NCI-H748 (cell line): ENCODE measurements around the gene NEUROD4.
"Not testable (repeated sequence)": the region's sequence is repeated elsewhere in the genome, so short reads cannot be mapped to it uniquely, and the experiment has no call there.

Source experiments
- DNase-seq: peaks from one replicate; lab custom pipeline; 2025; ENCODE audit not compliant: unreplicated experiment; lab: John Stamatoyannopoulos, UW

The NEUROD4 gene, protein sequence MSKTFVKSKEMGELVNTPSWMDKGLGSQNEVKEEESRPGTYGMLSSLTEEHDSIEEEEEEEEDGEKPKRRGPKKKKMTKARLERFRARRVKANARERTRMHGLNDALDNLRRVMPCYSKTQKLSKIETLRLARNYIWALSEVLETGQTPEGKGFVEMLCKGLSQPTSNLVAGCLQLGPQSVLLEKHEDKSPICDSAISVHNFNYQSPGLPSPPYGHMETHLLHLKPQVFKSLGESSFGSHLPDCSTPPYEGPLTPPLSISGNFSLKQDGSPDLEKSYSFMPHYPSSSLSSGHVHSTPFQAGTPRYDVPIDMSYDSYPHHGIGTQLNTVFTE

DNA sequence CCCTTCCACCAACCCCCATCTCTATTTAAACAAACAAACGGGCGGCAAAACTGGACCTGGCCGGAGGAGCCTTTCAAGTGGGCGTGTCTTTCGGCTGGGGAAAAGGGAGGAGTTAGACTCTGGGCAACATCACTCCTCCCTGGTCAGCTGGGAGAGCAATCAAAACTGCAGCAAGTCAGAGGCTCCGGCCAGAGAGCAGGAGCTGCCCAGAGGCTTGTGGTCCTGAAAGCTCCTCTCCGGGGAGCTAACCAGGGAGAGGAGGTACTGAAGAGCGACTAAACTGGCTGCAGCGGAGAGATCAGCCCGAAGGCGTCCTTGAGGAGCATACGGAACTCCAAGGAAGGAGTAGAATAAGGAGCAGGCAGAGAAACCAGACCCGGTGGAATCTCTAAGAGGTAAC, at the start of gene NEUROD4:
Gene NEUROD4 (plus strand): TSS at position 191 of the 400 bp plus-strand sequence. CDS start 6,466 bp downstream, outside the sequence.
- DNase-seq = peak; percentile 84

DNA sequence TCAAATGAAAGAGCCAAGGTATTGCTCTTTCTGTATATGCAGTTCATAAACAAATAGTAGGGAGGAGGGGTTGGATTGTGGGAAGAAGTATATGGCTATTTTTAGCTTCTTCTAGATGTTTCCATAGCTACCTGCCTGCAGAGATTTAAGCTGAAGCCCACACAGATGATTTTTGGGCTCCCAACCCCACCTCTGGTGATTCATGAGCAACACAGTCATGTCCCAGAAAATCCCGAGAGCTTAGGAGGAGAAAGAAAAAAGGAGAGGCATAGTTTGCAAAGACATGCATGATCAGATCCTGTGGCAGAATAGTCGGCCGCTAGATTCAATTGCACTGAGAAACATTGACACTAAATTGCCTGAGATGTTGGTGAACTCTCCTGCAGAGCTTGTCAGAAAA, 49.0 kb upstream of the NEUROD4 start:
- no peak for DNase-seq

DNA sequence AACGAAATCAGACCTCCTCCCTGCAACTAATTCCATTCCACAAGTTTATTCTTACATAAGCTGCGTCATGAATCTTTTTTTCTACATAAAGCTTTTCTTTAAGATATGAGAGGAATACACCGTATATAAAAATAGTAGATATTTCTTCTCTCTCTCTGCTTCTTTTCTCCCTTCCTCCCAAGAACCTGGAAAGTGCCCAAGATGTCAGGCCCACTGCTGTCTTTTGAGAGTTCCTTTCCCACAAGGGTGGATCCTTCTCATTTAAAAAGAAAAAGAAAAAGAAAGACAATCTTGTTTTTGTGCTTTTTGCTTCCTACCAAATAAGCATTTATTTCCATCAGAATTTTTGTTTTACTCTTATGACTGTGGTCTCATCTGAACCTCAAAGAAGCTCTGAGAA, 46.2 kb upstream of the NEUROD4 start:
- no peak for DNase-seq

DNA sequence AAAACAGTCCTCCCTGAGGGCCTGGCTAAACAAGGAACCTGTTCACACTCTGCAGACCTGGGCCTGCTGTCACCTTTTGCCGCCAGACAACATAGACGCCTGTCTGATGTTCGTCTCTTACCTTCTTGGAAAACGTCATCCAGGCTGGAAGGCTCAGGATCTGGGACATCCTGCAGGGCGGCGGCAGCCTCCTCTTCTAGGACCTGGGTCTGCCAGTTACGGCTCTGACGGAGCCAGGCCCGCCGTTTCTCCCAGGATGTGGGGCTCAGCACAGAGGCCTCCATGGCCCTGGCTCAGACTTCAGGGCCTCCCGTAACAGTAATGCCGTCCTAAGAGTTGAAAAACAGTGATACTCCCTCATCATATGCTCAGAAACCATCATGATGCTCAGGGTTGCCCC, 45.5 kb upstream of the NEUROD4 start:
- DNase-seq = no peak

DNA sequence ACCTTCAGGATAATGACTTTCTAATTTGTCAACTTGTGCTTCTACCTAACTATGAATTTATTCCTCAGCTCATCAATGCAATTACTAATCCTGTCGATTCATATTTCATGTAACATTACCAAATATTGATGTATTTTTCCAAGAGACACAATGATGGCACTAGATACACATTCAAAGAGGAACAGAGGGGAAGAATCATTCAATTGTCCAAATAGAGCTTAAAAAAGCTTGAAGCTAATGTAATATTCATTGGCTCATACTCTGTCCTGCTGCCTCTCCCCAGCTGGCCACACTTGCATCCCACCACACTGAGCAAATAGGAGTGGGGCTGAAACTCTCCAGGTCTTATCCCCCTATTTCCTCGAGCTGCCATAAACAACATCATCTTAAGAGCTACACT, 44.5 kb upstream of the NEUROD4 start:
- DNase-seq = no peak

DNA sequence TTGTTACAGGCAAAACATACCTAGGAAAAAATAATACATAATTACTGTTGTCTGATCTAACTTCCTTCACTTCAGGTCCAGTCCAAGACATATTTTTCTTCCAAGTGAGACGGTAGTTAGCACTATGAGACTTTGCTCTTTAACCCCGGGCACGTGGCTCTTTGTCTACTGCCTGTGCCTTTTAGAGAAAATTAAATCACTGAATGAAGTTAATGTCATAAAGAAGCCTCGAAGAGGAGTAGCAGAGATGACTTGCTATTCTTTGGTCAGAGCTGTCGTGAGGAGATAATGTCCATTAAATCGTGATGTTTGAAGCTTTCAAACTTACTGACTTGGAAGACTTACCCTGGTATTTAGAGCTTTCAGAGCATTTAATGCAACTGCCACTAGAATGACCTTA, 43.9 kb upstream of the NEUROD4 start:
- DNase-seq = no peak

DNA sequence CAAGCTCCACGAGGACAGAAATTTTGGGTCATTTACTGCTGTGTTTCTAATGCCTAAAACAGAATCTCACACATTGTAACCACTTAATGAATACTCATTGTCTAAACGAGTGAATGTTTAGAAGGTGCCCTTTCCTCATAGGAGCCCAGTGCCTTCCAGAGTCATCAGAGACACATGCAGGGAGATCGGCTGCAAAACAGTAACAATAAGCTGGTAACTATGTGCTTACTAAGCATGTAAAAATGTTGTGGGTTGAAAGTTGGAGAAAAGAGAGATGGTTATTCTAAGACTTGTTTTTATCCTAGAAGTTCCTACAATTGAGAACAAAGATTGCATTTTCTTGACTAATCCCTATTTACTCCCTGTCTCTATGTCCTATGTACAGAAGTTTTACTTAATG, 42.6 kb upstream of the NEUROD4 start:
- no peak for DNase-seq

DNA sequence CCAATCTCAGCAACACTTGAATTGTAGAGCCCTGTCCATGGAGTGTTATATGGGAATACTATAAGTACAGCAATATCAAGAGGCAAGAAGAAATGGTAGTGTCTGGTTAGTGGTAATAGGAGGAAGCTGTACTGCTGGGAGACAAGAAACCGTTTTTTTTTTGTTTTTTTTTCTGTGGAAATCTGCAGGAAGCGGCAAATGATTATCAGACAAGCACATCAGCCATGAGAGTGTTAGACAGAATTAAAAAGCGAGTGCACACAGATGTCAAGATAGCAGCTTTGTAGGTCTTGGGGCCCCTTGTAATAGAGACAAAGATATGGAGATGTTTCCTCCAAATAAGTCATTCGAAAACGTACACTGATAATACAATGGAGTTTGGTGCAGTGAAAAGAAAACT, 41.9 kb upstream of the NEUROD4 start:
- DNase-seq = no peak

DNA sequence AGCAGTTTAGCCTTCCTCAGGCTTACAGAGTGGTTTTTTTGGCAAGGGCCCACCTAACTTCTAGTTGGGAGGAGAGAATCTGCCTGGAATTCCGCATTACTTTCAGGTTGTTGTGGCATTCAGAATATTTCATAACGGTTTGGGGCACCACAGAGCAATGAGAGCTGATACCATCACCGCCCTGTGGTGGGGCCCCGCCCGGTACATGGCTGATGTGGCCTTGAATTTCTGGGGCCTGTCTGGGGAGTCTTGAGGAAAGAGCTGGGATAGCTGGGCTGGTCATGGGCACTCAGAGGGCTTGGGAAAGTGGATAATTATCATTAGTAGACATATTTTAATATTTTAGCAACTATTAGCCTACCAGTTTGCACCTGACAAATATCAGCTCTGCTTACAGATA, 39.4 kb upstream of the NEUROD4 start:
- no peak for DNase-seq

DNA sequence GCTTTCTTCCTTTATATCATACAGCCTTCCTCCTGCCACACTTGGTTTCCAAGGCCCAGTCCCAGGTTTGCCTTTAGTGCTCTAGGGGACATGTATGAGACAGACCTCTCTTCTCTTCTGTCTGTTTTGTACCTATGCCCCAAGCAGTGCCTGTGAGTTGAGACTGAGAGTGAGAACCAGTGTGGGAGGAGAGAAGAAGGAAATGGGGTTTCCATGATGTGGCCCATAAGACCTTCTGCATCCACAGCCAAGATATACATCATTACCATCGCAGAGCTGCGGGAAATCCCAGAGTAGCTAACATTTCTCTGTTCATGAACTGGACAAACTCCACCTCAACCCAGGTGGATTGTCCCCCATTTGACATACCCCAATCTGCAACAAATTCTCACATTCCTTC, 38.0 kb upstream of the NEUROD4 start:
- DNase-seq = no peak

DNA sequence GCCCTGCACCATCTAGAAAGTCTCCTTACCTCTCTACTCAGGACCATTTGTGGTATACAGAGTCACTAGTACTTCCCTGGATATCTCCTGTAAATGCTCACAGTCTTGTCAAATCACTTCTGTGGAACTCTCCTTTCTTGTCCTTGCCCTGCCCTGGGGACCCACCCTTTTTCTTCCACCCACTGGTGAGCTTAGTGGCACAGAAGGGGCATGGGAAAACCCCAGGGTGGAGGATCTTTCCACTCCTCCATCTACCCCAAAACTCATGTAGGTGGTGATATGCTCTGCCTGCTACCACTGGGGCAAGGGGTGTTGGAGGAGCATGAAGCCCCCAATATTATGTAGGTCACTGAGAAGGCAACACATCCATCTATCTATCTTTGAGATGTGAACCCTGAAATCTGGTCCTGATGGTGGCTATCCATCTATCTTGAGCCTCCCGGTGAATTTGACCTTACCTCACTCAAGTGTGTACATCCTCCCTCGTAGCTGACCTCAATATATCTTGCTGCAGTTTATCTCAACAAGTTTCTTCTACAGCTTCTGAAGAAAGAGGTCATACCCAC, 36.2 kb upstream of the NEUROD4 start:
- no peak for DNase-seq

DNA sequence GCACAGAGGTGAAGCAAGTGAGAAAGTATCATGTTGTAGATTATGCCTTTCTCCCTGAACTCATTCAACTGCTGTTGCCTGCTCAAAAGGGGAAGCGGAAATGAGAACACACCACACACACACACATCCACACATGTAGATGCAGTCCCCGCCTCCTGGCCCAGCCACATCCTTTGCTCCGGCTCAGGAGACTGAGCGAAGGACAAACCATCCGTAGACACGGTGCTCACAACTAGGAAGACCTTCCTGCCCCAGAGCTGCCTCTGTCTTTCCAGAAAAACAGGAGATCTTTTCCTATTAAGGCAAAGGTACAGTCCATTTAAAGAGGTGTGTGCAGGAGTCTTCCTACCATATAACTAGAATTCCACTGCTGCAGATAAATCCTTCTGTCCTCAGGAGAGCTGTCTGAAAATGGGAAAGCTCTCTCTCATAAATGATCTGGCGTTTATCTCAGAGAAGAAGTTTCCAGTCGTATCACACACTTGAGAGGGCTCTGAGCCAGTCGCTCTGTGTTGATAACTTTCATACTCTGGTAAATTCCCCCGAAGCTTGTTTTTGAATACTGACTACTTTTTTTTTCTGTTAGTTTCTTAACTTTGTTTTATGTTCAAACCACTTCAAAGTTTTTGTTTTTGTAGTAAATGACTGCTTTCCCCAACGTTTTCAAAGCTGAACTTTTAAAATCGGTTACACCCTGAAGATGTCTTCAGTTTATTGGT, 35.0 kb upstream of the NEUROD4 start, which contains the start of gene TESPA1:
Gene TESPA1 (minus strand): TSS at position 105 of the 719 bp plus-strand sequence. CDS start 10,200 bp downstream, outside the sequence.
- DNase-seq = no peak

DNA sequence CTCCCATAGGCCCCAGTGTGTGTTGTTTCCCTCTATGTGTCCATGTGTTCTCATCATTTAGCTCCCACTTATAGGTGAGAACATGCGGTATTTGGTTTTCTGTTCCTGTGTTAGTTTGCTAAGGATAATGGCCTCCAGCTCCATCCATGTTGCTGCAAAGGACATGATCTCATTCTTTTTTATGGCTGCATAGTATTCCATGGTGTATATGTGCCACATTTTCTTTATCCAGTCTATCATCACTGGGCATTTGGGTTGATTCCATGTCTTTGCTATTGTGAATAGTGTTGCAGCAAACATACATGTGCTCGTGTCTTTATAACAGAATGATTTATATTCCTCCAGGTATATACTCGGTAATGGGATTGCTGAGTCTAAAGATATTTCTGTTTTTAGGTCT, 33.0 kb upstream of the NEUROD4 start:
- not testable (repeated sequence) for DNase-seq

DNA sequence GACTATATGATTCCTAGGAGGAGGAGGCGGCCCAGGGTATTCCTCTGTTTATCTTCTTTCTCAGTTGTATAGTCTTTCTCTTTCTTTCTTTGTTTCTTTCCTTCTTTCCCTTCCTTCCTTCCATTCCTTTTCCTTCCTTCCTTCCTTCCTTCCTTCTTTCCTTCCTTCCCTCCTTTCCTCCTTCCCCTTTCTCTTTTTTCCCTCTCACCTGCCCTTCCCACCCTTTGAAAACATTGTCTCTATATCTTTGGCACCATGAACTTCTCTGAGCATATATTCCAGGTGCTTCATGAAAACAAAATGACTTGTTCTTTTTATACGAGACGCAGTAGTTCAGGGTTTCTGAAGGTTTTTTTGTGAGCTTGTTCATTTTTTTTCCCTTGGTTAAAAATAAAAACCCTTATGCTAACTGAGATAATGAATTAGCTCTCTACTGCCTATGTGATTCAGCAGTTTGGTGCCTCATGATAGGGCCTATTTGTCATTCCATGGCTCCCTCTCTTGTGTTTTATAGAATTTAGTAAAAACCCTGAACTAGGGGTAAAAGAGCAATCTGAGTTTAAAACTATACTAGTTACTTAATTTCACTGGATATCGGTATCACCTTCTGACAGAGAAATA, 32.1 kb upstream of the NEUROD4 start:
- no peak for DNase-seq

DNA sequence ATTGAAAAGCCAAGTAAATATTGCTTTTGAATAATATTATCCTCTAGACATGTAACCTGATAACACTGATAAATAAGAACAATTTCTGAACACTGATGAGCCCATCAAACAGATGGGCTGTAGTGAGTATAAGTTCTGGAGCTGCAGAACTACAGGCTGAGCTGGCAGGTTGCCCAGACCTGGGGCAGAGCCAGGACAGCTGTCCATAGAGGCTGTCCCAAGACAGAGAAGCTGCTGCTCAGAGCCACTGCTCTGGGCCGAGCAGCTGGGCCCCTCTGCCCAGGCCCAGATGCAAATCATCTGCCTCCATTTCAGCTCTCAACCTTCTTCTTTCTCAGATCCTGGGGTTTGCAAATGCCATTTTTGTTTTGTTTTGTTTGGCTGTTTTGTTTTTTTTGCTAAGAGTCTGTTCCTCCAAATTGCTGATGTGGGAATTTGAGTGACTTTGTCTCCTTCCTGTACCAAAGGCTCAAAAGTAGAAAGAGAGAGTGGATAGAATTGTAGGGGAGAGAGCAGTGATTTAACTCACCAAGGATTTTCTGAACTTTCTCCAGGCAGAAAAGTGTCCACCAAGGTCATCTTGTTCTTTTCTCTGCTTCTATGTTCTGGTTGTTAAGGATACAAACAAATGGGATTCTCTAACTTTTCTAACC, 31.2 kb upstream of the NEUROD4 start:
- DNase-seq = peak; percentile 77

DNA sequence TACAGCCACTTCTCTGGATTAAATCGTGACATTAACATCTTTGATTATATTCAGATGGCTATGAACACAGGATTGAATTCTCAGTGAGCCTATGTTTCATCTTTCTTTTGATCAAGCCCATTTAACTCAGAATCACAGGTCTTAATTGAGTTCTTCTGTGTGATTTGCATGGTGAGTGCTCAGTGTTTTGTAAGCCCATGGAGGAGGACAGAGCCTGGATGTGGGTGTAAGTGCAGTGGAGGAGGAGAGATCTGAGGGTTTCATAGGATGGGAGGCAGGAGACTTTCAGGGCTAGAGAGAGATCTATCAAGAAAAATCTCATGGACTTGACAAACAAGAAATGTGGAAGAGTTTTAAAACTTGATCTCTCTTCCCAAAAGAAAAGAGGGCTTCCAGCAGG, 29.9 kb upstream of the NEUROD4 start:
- DNase-seq = no peak

DNA sequence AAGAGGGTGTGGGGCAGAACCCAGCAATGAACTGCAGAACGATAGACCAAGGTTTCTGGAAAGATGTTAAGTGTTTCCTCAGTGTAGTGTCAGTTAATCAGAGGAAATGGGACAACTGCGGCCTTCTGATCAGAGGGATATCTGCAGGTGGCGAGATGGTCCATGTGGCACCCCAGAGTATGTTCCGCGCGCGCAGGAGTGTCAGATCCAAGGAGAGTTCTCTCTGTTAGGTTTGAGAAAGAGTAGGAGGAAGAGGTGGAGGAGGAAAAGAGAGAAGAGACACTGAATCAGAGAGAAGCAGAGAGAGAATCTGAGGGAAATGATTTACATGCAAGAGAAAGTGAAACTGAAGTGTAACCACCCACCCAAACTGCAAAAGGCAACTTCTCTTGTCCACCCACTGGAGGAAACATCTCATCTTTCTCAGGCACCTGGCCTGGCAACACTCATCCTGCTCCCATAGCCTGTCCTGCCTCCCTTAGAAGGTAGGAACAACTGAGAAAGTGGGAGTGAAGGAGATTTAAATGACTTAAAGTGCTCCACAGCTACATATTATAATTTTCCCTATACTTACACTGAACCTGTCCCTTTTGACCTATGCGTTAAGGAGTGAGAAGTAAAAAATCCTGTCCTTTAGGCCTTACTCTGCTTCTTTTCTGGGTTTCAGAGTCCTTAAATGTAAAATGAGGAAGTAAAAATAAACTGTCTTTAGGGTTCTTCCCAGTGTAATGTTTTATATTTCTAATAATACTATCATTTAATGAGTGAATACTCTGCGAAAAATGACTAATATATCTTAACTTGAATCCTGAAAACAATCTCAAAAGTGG, 28.4 kb upstream of the NEUROD4 start:
- DNase-seq = no peak

DNA sequence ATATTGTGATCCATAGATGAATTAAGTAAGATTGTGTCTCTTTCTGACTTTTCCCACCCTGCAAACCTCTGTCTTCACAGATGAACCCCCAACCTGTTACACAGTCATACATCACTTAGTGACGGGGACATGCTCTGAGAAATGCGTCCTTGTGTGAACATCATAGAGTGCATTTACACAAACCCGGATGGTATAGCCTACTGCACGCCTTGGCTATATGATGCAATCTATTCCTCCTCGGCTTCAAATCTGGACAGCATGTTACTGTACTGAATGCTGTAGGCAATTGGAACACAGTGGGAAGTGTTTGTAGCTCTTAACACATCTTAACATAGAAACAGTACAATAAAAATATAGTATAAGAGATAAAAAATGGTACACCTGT, 27.8 kb upstream of the NEUROD4 start:
- no peak for DNase-seq

DNA sequence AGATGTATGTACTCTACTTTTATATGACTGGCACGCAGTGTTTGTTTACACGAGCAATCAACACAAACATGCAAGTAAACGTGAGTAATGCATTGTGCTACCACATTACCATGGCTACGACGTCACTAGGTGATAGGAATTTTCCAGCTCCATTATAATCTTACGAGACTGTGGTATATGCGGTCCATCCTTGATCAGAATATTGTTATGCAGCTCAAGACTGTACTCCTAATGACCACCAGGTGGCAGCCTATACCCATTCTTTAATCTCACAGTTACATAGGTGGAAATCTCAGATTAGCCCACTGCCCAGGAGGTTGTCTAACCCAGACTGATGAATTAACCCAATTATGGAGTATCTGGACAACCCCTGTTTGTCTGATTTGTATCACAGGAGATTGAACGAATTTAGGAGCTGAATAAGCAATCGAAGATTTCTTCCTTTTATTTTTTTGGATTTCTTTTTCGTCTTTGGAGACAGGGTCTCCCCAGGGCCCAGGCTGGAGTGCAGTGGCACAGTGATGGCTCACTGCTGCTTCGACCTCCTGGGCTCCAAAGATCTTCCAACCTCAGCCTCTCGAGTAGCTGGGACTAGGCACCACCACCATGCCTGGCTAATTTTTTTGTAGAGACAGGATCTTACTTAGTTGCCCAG, 26.5 kb upstream of the NEUROD4 start:
- DNase-seq = peak; percentile 80

DNA sequence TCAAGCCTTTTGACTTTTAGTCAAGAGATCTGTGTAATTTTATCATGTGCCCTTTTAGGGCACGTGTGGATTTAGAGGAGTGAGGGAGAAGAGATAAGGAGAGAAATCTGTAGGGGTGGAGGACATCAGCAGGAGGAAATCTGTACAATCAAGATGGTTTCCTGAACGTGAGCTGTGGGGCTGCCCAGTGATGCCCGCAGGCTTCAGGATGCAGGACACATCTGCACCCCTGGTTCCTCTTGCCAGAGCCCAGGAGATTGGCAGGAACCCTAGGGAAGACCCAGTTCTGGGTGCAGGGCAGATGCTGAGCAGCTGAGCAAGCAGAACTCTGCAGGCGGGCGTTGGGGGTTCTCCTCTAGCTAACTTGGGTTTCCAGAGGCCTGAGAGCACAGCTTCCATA, 23.6 kb upstream of the NEUROD4 start:
- DNase-seq = no peak
